CD14-positive monocyte (primary cell): ENCODE results near the gene SMARCA2. TPM values are rescaled to one million over a fixed set of nuclear protein-coding genes. Genes with fewer than 3 reads are reported as not detected.

Source experiments
- DNase-seq, 3 donors: peaks; one replicate each; pipeline ENCODE4 v3.0.0-alpha.2; 2011 to 2022
- H2AFZ ChIP-seq: 2 replicates; pipeline ENCODE4 v1.6.0; 2012; ENCODE audit warnings: mild to moderate bottlenecking, low read depth, low read length, inconsistent platforms; ENCODE audit not compliant: insufficient read depth, poor library complexity, severe bottlenecking
- H3K27ac ChIP-seq, 2 donors: 1 replicate in 1 of 2; 2 replicates in 1 of 2; pipeline ENCODE4 v1.5.1; 2012 to 2013; ENCODE audit warnings: low read length in 2 of 2, control low read depth in 1 of 2, inconsistent platforms in 1 of 2, low read depth in 1 of 2, mild to moderate bottlenecking in 1 of 2
- H3K27me3 ChIP-seq, 2 donors: one replicate each; pipeline versions ENCODE4 v1.6.0 to v1.6.1; 2011 to 2013; ENCODE audit warnings: low read length in 2 of 2; ENCODE audit not compliant: control insufficient read depth in 2 of 2, insufficient read depth in 2 of 2
- H3K36me3 ChIP-seq, 2 donors: replicated peaks in 1 of 2; 1 replicate in 1 of 2; 2 replicates in 1 of 2; pipeline versions ENCODE4 v1.5.1 to v1.6.1; 2012 to 2013; ENCODE audit warnings: low read length in 2 of 2, control low read depth in 1 of 2, inconsistent platforms in 1 of 2, mild to moderate bottlenecking in 1 of 2; ENCODE audit not compliant: insufficient read depth in 2 of 2, control insufficient read depth in 1 of 2
- H3K4me1 ChIP-seq, 2 donors: 1 replicate in 1 of 2; 2 replicates in 1 of 2; pipeline versions ENCODE4 v1.5.1 to v1.6.1; 2012 to 2013; ENCODE audit warnings: low read length in 2 of 2, control low read depth in 1 of 2, inconsistent platforms in 1 of 2, mild to moderate bottlenecking in 1 of 2, moderate library complexity in 1 of 2; ENCODE audit not compliant: insufficient read depth in 2 of 2, control insufficient read depth in 1 of 2
- H3K4me2 ChIP-seq: replicated peaks from 2 replicates; pipeline ENCODE3; 2012; ENCODE audit warnings: low read length, moderate library complexity, mild to moderate bottlenecking; ENCODE audit not compliant: poor library complexity, severe bottlenecking; ENCODE audit errors: extremely low read depth
- H3K4me3 ChIP-seq, 3 experiments: fragments of 200-600 bp in 1 of 3; sonication (generic) in 1 of 3; replicated peaks in 1 of 3; 1 replicate in 2 of 3; 2 replicates in 1 of 3; pipeline ENCODE4 v1.5.1; 2011 to 2013; ENCODE audit warnings: low read length in 3 of 3, mild to moderate bottlenecking in 3 of 3, control low read depth in 2 of 3, low read depth in 2 of 3, inconsistent platforms in 1 of 3, moderate library complexity in 1 of 3
- H3K79me2 ChIP-seq: 2 replicates; pipeline ENCODE4 v1.6.0; 2012; ENCODE audit warnings: mild to moderate bottlenecking, control low read depth, inconsistent platforms, low read length, moderate library complexity; ENCODE audit not compliant: insufficient read depth
- H3K9ac ChIP-seq: 2 replicates; pipeline ENCODE4 v1.6.0; 2017; ENCODE audit warnings: low read length, mild to moderate bottlenecking; ENCODE audit not compliant: insufficient read depth, poor library complexity, severe bottlenecking
- H3K9me3 ChIP-seq, 2 donors: replicated peaks in 1 of 2; 1 replicate in 1 of 2; 2 replicates in 1 of 2; pipeline versions ENCODE4 v1.5.1 to v1.6.1; 2012 to 2013; ENCODE audit warnings: low read length in 2 of 2, control low read depth in 1 of 2; ENCODE audit not compliant: control insufficient read depth in 1 of 2, insufficient read depth in 1 of 2
- H4K20me1 ChIP-seq: 2 replicates; pipeline ENCODE4 v1.6.0; 2012; ENCODE audit warnings: mild to moderate bottlenecking, low read length, control low read depth, moderate library complexity; ENCODE audit not compliant: insufficient read depth
- H3K27ac Mint-ChIP-seq, 7 donors: one replicate each; pipeline ENCODE4 v1.8.0; 2020; ENCODE audit warnings: mild to moderate bottlenecking in 7 of 7, mixed read lengths in 7 of 7, moderate library complexity in 6 of 7, inconsistent platforms in 2 of 7
- H3K27me3 Mint-ChIP-seq, 3 donors: one replicate each; pipeline ENCODE4 v1.8.0; 2021 to 2022; ENCODE audit warnings: low read depth in 3 of 3, mild to moderate bottlenecking in 3 of 3, mixed read lengths in 3 of 3, moderate library complexity in 3 of 3, inconsistent platforms in 1 of 3
- H3K36me3 Mint-ChIP-seq, 2 donors: one replicate each; pipeline ENCODE4 v1.8.0; 2020; ENCODE audit warnings: mixed read lengths in 2 of 2, inconsistent platforms in 1 of 2, mild to moderate bottlenecking in 1 of 2
- H3K4me1 Mint-ChIP-seq: one replicate; pipeline ENCODE4 v1.8.0; 2020; ENCODE audit warnings: mild to moderate bottlenecking, mixed read lengths
- H3K4me3 Mint-ChIP-seq, 2 donors: one replicate each; pipeline ENCODE4 v1.8.0; 2020; ENCODE audit warnings: mild to moderate bottlenecking in 2 of 2, mixed read lengths in 2 of 2, moderate library complexity in 1 of 2
- H3K9me3 Mint-ChIP-seq, 7 donors: one replicate each; pipeline ENCODE4 v1.8.0; 2020 to 2022; ENCODE audit warnings: mixed read lengths in 7 of 7, mild to moderate bottlenecking in 6 of 7, moderate library complexity in 6 of 7, inconsistent platforms in 2 of 7
- WGBS: methylation state at CpG from one replicate; pipeline ENCODE4 v1.1.5; 2013; ENCODE audit warnings: missing lambda C conversion rate; ENCODE audit not compliant: insufficient coverage; 5-methylcytosine and 5-hydroxymethylcytosine counted together
- intact Hi-C, 2 donors: fragments of 100-400 bp; cut with micrococcal nuclease; formaldehyde crosslinking; loops; one replicate each; pipeline versions ENCODE4 v1.15.0 to v1.15.1; 2023
- polyA plus RNA-seq, 3 donors: library from polyadenylated mRNA; depleted of rRNA in 1 of 3; unstranded in 2 of 3; stranded (reverse) in 1 of 3; fragments of 300-500 nt in 2 of 3; fragments of >200 nt in 1 of 3; fragmentation: Illumina TruSeq in 2 of 3; gene quantifications; 1 replicate in 2 of 3; 2 replicates in 1 of 3; pipeline ENCODE4 v1.2.3, GENCODE V29; 2012 to 2021
- TF ChIP-seq, protein P1 (sequence below): fragments of 200-600 bp; IDR thresholded peaks from one replicate; pipeline ENCODE4 v1.8.0; 2022; ENCODE audit warnings: antibody characterized with exemption, mild to moderate bottlenecking

The SMARCA2 gene
- polyA plus RNA-seq, 3 donors = 11.0 to 54.7 (median 11.8) TPM

DNA sequence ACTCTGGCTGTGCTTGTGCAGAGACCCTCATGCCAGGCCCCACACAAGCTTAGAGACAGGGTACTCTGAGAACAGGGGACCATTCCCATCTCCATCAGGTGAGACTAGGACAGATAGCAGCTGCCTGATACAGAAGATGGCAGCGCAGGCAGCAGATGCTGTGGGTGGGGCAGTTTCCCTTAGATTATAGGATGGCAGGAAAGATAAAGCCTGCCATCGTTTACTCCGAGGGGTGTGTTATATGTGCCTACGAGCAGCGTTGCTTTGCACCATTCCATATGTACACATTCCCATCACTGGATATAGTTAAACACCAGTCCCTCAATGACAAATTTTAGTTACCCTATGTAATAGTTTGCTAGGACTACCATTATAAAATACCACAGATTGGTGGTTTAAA lies 135.2 kb downstream of the SMARCA2 start:
- WGBS = 80% methylated on average over 1 of the region's 5 CpGs
- intact Hi-C loops = loop anchor here in 1 of 2 donors (10.0 kb wide), 1 partner anchor 94 kb away; no protein-coding TSS in a partner anchor
- Mint-ChIP-seq H3K27me3 (no peaks in the 10 kb centered on the region), H3K27ac (no peak overlapping the region), H3K36me3 (peaks cover 13 to 44% of the 10 kb centered on the region in 2 donors), H3K9me3 (peaks cover 1 to 8% (median 5%) of the 10 kb centered on the region in 7 donors), H3K4me3 (no peak overlapping the region), H3K4me1 (peaks cover 21% of the 10 kb centered on the region)
- Histone ChIP-seq H3K4me3 (no peak overlapping the region), H3K36me3 (peaks cover 0 to 5% of the 10 kb centered on the region in 2 donors), H3K4me2 (no peak overlapping the region), H3K9me3 (no peaks in the 10 kb centered on the region), H2AFZ (no peak overlapping the region), H4K20me1 (peaks cover 32% of the 10 kb centered on the region), H3K27ac (no peak overlapping the region), H3K79me2 (peaks cover 53% of the 10 kb centered on the region), H3K27me3 (no peaks in the 10 kb centered on the region), H3K4me1 (peaks cover 0 to 8% of the 10 kb centered on the region in 2 donors), H3K9ac (no peak overlapping the region)
- no peak for DNase-seq
- TF ChIP-seq, protein P1, sequence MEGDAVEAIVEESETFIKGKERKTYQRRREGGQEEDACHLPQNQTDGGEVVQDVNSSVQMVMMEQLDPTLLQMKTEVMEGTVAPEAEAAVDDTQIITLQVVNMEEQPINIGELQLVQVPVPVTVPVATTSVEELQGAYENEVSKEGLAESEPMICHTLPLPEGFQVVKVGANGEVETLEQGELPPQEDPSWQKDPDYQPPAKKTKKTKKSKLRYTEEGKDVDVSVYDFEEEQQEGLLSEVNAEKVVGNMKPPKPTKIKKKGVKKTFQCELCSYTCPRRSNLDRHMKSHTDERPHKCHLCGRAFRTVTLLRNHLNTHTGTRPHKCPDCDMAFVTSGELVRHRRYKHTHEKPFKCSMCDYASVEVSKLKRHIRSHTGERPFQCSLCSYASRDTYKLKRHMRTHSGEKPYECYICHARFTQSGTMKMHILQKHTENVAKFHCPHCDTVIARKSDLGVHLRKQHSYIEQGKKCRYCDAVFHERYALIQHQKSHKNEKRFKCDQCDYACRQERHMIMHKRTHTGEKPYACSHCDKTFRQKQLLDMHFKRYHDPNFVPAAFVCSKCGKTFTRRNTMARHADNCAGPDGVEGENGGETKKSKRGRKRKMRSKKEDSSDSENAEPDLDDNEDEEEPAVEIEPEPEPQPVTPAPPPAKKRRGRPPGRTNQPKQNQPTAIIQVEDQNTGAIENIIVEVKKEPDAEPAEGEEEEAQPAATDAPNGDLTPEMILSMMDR = no peak

DNA sequence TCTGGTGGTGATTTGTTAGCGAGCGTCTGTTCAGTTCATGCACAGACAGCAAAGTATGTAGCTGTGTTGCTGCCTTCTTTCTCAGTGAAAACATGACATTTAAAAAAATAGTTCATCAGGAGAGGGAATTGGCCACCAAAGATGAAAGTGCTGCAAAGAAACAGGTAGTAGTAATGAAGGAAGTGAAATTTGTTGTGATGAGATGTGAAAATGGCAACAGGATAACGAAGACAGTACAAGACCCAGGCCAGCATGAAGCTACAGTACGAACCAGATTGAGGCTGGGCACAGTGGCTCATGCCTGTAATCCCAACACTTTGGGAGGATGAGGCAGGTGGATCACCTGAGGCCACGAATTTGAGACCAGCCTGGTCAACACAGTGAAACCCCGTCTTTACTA lies 136.0 kb downstream of the SMARCA2 start:
- H3K36me3 Mint-ChIP-seq = peaks cover 13 to 42% of the 10 kb centered on the region in 2 donors
- peaks cover 0 to 5% of the 10 kb centered on the region in 2 donors for H3K36me3 ChIP-seq
- no peak overlapping the region for H3K4me2 ChIP-seq
- no peak overlapping the region for H3K27ac Mint-ChIP-seq
- H3K27ac ChIP-seq = no peak overlapping the region
- no peak for DNase-seq
- H3K79me2 ChIP-seq = peaks cover 53% of the 10 kb centered on the region
- peaks cover 1 to 13% of the 10 kb centered on the region in 2 donors for H3K4me1 ChIP-seq
- H3K9me3 ChIP-seq = no peaks in the 10 kb centered on the region
- TF ChIP-seq, protein P1 = no peak
- H3K27me3 Mint-ChIP-seq = no peaks in the 10 kb centered on the region
- H3K4me1 Mint-ChIP-seq = peaks cover 26% of the 10 kb centered on the region
- no peak overlapping the region for H3K4me3 Mint-ChIP-seq
- 87% methylated on average over 4 of the region's 6 CpGs for WGBS
- no peaks in the 10 kb centered on the region for H3K27me3 ChIP-seq
- peaks cover 32% of the 10 kb centered on the region for H4K20me1 ChIP-seq
- no peak overlapping the region for H3K4me3 ChIP-seq
- peaks cover 1 to 8% (median 5%) of the 10 kb centered on the region in 7 donors for H3K9me3 Mint-ChIP-seq
- intact Hi-C loops = loop anchor here in 1 of 2 donors (10.0 kb wide), 1 partner anchor 94 kb away; no protein-coding TSS in a partner anchor
- no peak overlapping the region for H3K9ac ChIP-seq
- H2AFZ ChIP-seq = no peak overlapping the region
